GM18498 (cell line): ENCODE results near the gene FAM32A.

Experiments
- ATAC-seq: cut with Tn5 transposase; IDR thresholded peaks from one replicate; pipeline ENCODE4 v1.9.1; 2021; ENCODE audit warnings: mild to moderate bottlenecking, moderate library complexity; ENCODE audit not compliant: unreplicated experiment

FAM32A gene

GRCh38 chr19:16201011-16201391, 15.8 kb downstream of the FAM32A start:
- ATAC-seq = no peak

- no peak for ATAC-seq
These were observed 17.4 kb downstream of the FAM32A start for GRCh38 chr19:16202320-16203255.

- no peak for ATAC-seq
These were observed 18.2 kb downstream of the FAM32A start for GRCh38 chr19:16203256-16204004.

DNA sequence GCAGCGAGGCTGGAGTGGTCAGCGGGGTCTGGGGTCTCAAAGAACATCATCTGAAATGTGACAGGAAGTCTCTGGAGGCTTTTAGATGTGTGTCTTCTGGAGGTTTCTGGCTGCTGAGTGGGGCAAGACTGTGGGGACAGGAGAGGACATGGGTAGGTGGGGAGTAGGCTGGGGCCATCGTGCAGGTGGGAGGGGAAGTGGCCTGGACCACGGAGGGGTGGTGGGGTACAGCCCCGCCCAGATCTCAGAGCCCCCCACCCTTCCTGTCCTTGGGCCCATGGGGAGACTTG, 18.7 kb downstream of the FAM32A start:
- no peak for ATAC-seq

- no peak for ATAC-seq
These were observed 20.2 kb downstream of the FAM32A start for GRCh38 chr19:16205205-16206045.

DNA sequence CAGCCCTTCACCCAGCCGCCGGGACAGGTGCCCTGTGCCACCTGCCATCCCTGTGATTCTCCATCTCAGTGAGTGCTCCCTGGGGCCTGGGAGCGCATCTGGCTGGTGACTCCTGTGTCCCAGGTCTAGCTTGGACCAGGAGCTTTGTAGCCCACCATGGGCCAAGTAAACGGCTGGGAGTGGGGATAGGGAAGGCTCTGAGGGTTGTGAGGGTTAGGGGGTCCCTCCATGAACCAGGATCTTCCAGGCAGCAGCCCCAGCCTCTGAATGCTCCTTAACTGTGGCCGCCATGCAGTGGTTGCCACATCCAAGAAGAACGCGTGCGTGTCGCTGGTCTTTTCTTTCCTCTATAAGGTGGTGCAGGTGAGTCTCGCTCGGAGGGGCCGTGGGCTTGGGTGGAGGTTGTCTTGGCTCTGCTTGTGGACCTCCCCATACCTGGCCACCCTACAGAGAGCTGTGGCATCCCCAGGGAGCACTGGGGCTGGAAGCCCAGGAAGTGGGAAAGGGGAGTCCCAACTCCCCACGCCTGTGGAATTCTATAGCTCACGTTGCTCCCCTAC, 20.9 kb downstream of the FAM32A start:
- no peak for ATAC-seq

DNA sequence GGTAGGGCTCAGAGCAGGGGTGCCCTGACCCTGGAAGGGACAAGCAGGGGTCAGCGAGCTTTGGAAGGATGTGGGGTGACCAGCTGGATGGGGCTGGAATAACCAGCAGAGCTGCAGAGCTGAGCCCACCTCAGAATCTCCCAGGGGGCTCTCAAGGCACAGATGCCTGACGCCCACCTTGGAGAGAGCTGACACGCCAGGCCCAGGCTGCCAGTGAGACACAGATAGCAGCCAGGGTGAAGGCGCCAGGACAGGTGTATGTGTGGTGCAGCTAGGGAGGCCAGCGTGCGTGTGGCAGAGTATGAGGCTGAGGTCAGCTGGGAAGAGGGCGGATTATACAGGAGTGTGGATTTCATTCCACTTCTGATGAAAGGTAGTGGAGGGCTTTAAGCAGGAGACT, 21.4 kb downstream of the FAM32A start:
- ATAC-seq = no peak

- no peak for ATAC-seq
These were observed 21.9 kb downstream of the FAM32A start for GRCh38 chr19:16207063-16207462.

DNA sequence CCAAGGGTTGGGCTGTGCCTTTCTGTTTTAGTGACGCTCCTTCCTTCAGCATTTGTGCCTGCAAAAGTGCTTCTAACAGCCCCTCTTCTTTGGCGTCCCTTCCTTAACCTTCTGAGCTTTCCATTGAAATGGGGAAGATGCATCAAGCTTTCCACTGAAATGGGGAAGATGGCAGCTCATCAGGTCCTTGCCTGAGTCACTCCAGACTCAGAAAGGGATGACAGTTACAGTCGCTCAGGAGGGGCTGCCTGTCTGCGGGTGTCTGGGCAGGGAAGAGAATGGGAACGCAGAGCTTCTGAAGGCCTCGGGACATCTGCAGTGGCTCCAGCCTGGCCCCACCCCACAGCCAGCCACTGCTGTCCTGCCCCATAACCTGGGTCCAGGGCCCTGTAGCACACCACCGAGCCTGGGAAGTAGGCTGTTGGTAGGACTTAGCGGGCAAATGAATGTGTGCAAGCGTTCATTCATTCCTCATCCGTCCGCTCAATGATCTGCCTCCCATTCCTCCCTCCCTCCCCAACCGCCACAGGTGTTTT, 22.3 kb downstream of the FAM32A start:
- no peak for ATAC-seq

DNA sequence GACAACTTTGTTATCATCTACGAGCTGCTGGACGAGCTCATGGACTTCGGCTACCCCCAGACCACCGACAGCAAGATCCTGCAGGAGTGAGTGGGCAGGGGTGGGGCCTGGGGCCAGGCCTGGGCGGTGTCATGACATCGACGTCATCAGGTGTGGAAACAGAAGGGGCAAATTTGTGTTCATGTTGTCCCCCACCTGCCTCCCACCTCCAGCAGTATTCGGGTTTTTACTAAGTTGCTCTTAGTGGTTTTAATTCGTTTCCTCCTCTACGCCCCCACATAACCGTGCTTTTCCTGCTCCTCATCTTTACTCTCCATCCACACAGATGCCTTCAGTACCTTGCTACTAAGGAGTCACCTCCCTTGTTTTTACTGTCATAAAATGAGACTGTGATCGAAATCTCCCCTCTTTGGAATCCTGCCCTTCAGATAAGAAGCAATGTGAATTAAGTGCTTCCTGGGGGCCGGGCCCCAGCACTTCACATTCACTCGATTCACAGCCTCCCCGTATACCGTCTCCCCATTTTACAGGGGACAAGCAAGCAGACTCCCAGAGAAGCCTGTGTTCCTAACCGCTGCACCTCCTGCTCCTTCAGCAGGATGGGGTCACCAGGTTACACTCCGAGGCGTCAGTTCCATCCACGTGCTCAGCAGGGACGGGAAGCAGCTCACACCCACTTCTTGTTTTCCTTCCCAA, 23.0 kb downstream of the FAM32A start:
- no peak for ATAC-seq

GRCh38 chr19:16208847-16209665, 23.8 kb downstream of the FAM32A start:
- no peak for ATAC-seq

DNA sequence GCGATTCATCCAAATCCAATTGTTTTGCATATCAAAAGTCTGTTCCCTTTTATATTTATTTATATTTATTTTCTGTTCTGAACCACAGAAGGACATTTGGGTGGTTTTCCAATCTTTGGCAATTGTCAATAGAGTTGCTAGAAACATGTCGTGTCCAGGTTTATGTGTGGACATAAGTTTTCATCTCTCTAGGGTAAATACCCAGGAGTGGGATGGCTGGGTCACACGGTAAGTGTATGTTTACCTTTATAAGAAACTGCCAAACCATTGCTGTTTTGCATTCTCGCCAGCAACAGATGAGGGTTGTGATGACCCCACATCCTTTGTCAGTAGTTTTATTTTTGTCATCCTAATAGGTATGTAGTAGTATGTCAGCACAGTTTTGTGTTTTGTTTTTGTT, 25.0 kb downstream of the FAM32A start:
- ATAC-seq = no peak

- ATAC-seq = no peak
These were observed 27.9 kb downstream of the FAM32A start for GRCh38 chr19:16213076-16213475.

DNA sequence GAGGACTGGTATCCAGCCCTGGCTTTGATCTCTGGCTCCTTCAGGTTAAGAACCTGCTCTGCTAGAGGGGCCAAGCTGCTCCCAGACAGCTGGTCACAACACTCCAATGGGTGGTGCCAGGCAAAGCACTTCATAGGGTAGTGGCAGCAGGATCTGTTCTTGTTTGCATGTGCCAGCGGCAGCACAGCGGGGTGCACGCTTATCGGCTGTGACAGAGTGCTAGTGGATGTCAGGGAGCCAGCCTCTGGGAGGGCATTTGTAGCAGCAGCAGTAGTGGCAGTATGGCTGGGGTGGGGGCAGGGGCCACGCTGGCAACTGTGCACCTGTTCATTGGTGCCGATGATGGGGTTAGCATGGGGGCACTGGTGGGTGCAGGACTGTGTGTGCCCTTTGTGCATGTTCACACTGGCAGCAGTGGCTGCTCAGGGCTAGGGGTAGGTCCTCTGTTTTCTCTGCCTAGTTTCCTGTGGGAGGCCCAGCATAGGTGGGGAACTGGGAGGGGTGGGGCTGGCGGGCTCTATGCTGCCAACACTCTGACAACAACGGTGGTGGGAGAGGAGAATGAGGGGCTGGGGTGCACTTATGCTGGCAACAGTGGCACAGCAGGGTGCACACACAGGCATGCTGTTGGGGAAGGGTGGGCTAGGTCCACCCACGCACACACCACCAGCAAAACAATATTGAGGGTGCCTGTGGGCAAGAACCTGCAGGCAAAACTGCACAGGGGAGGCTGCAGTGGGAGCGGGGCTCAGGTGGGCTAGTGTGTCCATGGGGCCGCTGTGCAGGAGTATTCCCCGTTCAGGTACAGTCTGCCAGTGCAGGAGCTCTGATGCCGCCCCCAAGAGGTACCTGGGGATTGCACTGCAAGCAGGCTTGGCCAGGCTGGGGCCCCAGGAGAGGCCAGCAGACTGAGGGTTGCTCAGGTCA, 31.8 kb downstream of the FAM32A start:
- no peak for ATAC-seq

- no peak for ATAC-seq
These were observed 32.7 kb downstream of the FAM32A start for GRCh38 chr19:16217716-16218451.

DNA sequence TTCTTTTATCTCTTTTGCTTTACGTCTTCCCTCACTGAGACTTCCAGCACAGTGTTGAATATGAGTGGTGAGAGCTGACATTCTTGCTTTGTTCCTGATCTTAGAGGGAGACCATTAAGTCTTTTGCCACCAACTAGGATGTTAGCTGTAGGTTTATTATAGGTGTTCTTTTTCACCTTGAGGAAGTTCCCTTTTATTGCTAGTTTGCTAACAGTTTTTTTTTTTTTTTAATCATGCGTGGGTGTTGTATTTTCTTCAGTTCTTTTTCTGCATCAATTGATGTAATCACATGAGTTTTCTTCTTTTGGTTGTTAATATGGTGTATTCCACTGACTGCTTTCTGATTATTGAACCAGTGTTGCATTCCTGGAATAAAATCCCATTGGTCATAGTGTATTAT, 33.6 kb downstream of the FAM32A start:
- no peak for ATAC-seq

GRCh38 chr19:16222806-16223205, 37.6 kb downstream of the FAM32A start:
- ATAC-seq = no peak

- no peak for ATAC-seq
These were observed 38.5 kb downstream of the FAM32A start for GRCh38 chr19:16223746-16224145.
